Measurements from ENCODE around the gene C1orf146.

- no peak for TF ChIP-seq POLR2A (IDR thresholded peaks at IDR 0.05; ENCODE audit: low read length)
- TF ChIP-seq GATA1 (IDR thresholded peaks at IDR 0.05; ENCODE audit: low read depth, low read length), result no peak
Measured at GRCh38 chr1:92210701-92211100, 7.0 kb upstream of the C1orf146 start.

Data from erythroblast (primary cell).